SK-N-SH (cell line): Measurements from ENCODE around the gene YKT6. TPM values are rescaled to one million over a fixed set of nuclear protein-coding genes. Genes with fewer than 3 reads are reported as not detected.

Source experiments
- CTCF ChIA-PET: fragments of 300-600, 350-600 bp; formaldehyde crosslinking; extraction: SDS; loops from one replicate; lab custom pipeline; 2021; lab: Yijun Ruan, JAX
- POLR2A ChIA-PET: fragments of 350-600 bp; sonication (Branson Sonifier 250); formaldehyde crosslinking; extraction: SDS; loops from one replicate; lab custom pipeline; 2020; ENCODE audit warnings: antibody characterized with exemption, inconsistent platforms; lab: Yijun Ruan, JAX
- DNase-seq: peaks from one replicate; pipeline ENCODE4 v3.0.0; 2012
- H2AFZ ChIP-seq: fragments of 200-600 bp; sonication (generic); 2 replicates; pipeline ENCODE4 v1.8.1; 2016; ENCODE audit warnings: antibody characterized with exemption, mild to moderate bottlenecking, low read depth
- H3F3A ChIP-seq: fragments of 200-600 bp; sonication (generic); replicated peaks from 2 replicates; pipeline ENCODE3; 2016; ENCODE audit warnings: antibody characterized with exemption, mild to moderate bottlenecking; ENCODE audit not compliant: insufficient read depth
- H3K27ac ChIP-seq, 2 experiments: fragments of 200-500 bp in 1 of 2; fragments of 200-600 bp in 1 of 2; sonication (Bioruptor generic) in 1 of 2; sonication (generic), shearing (Covaris generic) in 1 of 2; 2 replicates each; pipeline versions ENCODE4 v1.5.1 to v1.6.1; 2014 to 2016; ENCODE audit warnings: low read depth in 2 of 2, inconsistent platforms in 1 of 2, low read length in 1 of 2, mild to moderate bottlenecking in 1 of 2, mixed read lengths in 1 of 2
- H3K27me3 ChIP-seq: fragments of 200-600 bp; sonication (generic), shearing (Covaris generic); 2 replicates; pipeline ENCODE4 v1.6.1; 2016; ENCODE audit warnings: mixed run types; ENCODE audit not compliant: insufficient read depth
- H3K36me3 ChIP-seq, 2 experiments: fragments of 200-500 bp in 1 of 2; fragments of 200-600 bp in 1 of 2; sonication (Bioruptor generic) in 1 of 2; sonication (generic) in 1 of 2; replicated peaks in 1 of 2; 2 replicates each; pipeline versions ENCODE3 to v1.5.1; 2014 to 2016; ENCODE audit warnings: low read length in 1 of 2, mild to moderate bottlenecking in 1 of 2; ENCODE audit not compliant: insufficient read depth in 2 of 2, control insufficient read depth in 1 of 2
- H3K4me1 ChIP-seq, 2 experiments: fragments of 200-500 bp in 1 of 2; fragments of 200-600 bp in 1 of 2; sonication (Bioruptor generic) in 1 of 2; sonication (generic), shearing (Covaris generic) in 1 of 2; 2 replicates each; pipeline versions ENCODE4 v1.5.1 to v1.6.1; 2014 to 2016; ENCODE audit warnings: low read depth in 1 of 2, low read length in 1 of 2, mixed run types in 1 of 2; ENCODE audit not compliant: insufficient read depth in 2 of 2, control insufficient read depth in 1 of 2
- H3K4me2 ChIP-seq: fragments of 200-600 bp; sonication (generic), shearing (Covaris generic); 2 replicates; pipeline ENCODE4 v1.6.1; 2017; ENCODE audit warnings: mixed run types
- H3K4me3 ChIP-seq, 2 experiments: fragments of 200-500 bp in 1 of 2; fragments of 200-600 bp in 1 of 2; sonication (Bioruptor generic) in 1 of 2; sonication (generic), shearing (Covaris generic) in 1 of 2; 2 replicates each; pipeline versions ENCODE4 v1.5.1 to v1.8.1; 2014 to 2016; ENCODE audit warnings: low read depth in 2 of 2, inconsistent platforms in 1 of 2, low read length in 1 of 2, mild to moderate bottlenecking in 1 of 2, mixed read lengths in 1 of 2, moderate library complexity in 1 of 2
- H3K79me2 ChIP-seq: fragments of 200-600 bp; sonication (generic); 2 replicates; pipeline ENCODE4 v1.8.1; 2017; ENCODE audit warnings: mild to moderate bottlenecking; ENCODE audit not compliant: insufficient read depth
- H3K9ac ChIP-seq: fragments of 200-600 bp; sonication (generic); 2 replicates; pipeline ENCODE4 v1.6.1; 2017; ENCODE audit warnings: mixed run types
- H3K9me2 ChIP-seq: fragments of 200-600 bp; sonication (generic); 2 replicates; pipeline ENCODE4 v1.6.1; 2017; ENCODE audit warnings: mixed run types
- H3K9me3 ChIP-seq: fragments of 200-600 bp; sonication (generic); 2 replicates; pipeline ENCODE4 v1.6.1; 2017; ENCODE audit warnings: mixed run types, mild to moderate bottlenecking, moderate library complexity
- H4K20me1 ChIP-seq: fragments of 200-600 bp; sonication (generic); 2 replicates; pipeline ENCODE4 v1.6.1; 2017; ENCODE audit warnings: mild to moderate bottlenecking, mixed run types; ENCODE audit not compliant: insufficient read depth
- FOXJ3 ChIP-seq: sonication (generic); formaldehyde crosslinking; IDR thresholded peaks from 2 replicates; pipeline ENCODE4 v1.5.1; 2020; ENCODE audit warnings: mild to moderate bottlenecking, missing genetic modification reagents
- GATA2 ChIP-seq: sonication (generic); formaldehyde crosslinking; IDR thresholded peaks from 2 replicates; pipeline ENCODE4 v1.5.0; 2020; ENCODE audit warnings: mild to moderate bottlenecking, missing genetic modification reagents
- MAX ChIP-seq: IDR thresholded peaks from 2 replicates; pipeline ENCODE4 v1.4.0; 2012; ENCODE audit warnings: low read depth
- MXI1 ChIP-seq: IDR thresholded peaks from 2 replicates; pipeline ENCODE4 v1.6.1; 2012; ENCODE audit warnings: mild to moderate bottlenecking, low read depth, low read length, improper control_type of control experiment
- PBX3 ChIP-seq: IDR thresholded peaks from 2 replicates; pipeline ENCODE4; 2012
- RXRA ChIP-seq: IDR thresholded peaks from 2 replicates; pipeline ENCODE4 v1.4.0; 2012; ENCODE audit warnings: low read depth, mild to moderate bottlenecking, borderline replicate concordance
- USF2 ChIP-seq: fragments of 150-350 bp; IDR thresholded peaks from 2 replicates; pipeline ENCODE4 v1.6.1; 2017; ENCODE audit warnings: antibody characterized with exemption, low read length, low read depth, borderline replicate concordance
- YY1 ChIP-seq: IDR thresholded peaks from 2 replicates; pipeline ENCODE4 v1.4.0; 2012; ENCODE audit warnings: low read depth, mild to moderate bottlenecking
- WGBS: methylation state at CpG from one replicate; pipeline ENCODE4 v1.1.6; 2017; ENCODE audit warnings: low lambda C conversion rate; 5-methylcytosine and 5-hydroxymethylcytosine counted together
- polyA plus RNA-seq, 3 experiments: library from polyadenylated mRNA; depleted of rRNA; stranded (reverse); fragments of >200 nt; gene quantifications; 2 replicates each; pipeline ENCODE4 v1.2.3, GENCODE V29; 2012
- TF ChIP-seq, protein P1 (sequence below): fragments of 200-600 bp; sonication (generic); IDR thresholded peaks from 2 replicates; pipeline ENCODE4 v1.6.1; 2017; ENCODE audit warnings: antibody characterized with exemption, mild to moderate bottlenecking, moderate library complexity
- TF ChIP-seq, protein P2 (sequence below): IDR thresholded peaks from 2 replicates; pipeline ENCODE4 v1.4.0; 2012; ENCODE audit warnings: low read depth, borderline replicate concordance

YKT6 gene
- polyA plus RNA-seq, 1 of the 3 experiments (the other 2 are of a cell fraction), result 170 TPM

- POLR2A ChIA-PET, result no interaction called here
Observed at GRCh38 chr7:44185729-44186128, 15.0 kb upstream of the YKT6 start.

DNA sequence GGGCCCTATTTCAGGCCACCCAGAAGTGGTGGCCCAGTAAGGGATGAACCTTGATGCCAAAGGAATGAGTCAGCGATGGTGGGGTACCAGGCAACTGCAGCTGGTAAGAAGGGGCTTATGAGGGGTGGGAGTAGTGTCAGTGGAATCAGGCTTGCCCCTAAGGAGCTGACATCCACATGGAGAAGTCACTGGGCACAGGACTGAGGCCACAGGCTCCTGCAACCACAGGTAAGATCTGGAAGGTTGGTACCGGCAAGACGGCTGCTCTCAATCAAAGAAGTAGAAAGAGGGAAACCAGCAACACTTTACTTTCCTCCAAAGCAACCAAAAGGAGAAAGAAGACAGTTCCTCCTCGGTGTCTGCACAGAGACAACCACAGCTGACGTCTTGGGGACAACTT is 14.0 kb upstream of the YKT6 start:
- Histone ChIP-seq H3K27me3 (no peaks in the 10 kb centered on the region), H3F3A (peaks cover 4% of the 10 kb centered on the region), H2AFZ (no peak overlapping the region), H3K9ac (no peak overlapping the region), H3K27ac (no peak overlapping the region), H3K9me3 (no peaks in the 10 kb centered on the region), H3K36me3 (no peaks in the 10 kb centered on the region), H3K4me3 (no peak overlapping the region), H3K4me1 (peaks cover 0 to 11% of the 10 kb centered on the region in 2 experiments; a peak in 2 of 4 replicates), H4K20me1 (no peaks in the 10 kb centered on the region), H3K9me2 (no peaks in the 10 kb centered on the region), H3K4me2 (no peak overlapping the region), H3K79me2 (no peaks in the 10 kb centered on the region)
- POLR2A ChIA-PET, result no interaction called here
- CTCF ChIA-PET, result interaction anchor here (1.0 to 3.7 kb wide), 4 partner anchors 10 to 114 kb away, joined by 4 to 29 read pairs (median 4); partner anchors contain the start of gene YKT6
- no peak for DNase-seq
- TF ChIP-seq GATA2 (CRISPR knock-in tag) (no peak), USF2 (no peak), MXI1 (no peak), RXRA (no peak)
- TF ChIP-seq, protein P1, sequence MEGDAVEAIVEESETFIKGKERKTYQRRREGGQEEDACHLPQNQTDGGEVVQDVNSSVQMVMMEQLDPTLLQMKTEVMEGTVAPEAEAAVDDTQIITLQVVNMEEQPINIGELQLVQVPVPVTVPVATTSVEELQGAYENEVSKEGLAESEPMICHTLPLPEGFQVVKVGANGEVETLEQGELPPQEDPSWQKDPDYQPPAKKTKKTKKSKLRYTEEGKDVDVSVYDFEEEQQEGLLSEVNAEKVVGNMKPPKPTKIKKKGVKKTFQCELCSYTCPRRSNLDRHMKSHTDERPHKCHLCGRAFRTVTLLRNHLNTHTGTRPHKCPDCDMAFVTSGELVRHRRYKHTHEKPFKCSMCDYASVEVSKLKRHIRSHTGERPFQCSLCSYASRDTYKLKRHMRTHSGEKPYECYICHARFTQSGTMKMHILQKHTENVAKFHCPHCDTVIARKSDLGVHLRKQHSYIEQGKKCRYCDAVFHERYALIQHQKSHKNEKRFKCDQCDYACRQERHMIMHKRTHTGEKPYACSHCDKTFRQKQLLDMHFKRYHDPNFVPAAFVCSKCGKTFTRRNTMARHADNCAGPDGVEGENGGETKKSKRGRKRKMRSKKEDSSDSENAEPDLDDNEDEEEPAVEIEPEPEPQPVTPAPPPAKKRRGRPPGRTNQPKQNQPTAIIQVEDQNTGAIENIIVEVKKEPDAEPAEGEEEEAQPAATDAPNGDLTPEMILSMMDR, result no peak
- TF ChIP-seq, protein P2, sequence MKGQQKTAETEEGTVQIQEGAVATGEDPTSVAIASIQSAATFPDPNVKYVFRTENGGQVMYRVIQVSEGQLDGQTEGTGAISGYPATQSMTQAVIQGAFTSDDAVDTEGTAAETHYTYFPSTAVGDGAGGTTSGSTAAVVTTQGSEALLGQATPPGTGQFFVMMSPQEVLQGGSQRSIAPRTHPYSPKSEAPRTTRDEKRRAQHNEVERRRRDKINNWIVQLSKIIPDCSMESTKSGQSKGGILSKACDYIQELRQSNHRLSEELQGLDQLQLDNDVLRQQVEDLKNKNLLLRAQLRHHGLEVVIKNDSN, result no peak
- 79% methylated on average over 5 of the region's 5 CpGs for WGBS

More at GRCh38 chr7:44185729-44186128, 15.0 kb upstream of the YKT6 start:
- Histone ChIP-seq H3K4me3 (no peak overlapping the region), H3K4me1 (peaks cover 0 to 11% of the 10 kb centered on the region in 2 experiments; a peak in 2 of 4 replicates), H3K9me3 (no peaks in the 10 kb centered on the region), H3F3A (peaks cover 4% of the 10 kb centered on the region), H2AFZ (no peak overlapping the region), H3K27ac (peak overlapping the region in 1 of 2 experiments; percentile 62; a peak in 2 of 4 replicates), H4K20me1 (no peaks in the 10 kb centered on the region), H3K27me3 (no peaks in the 10 kb centered on the region), H3K79me2 (no peaks in the 10 kb centered on the region), H3K9ac (0 out of 2 replicates have a peak overlapping the region, but pooled peaks have one; percentile 34), H3K9me2 (no peaks in the 10 kb centered on the region), H3K36me3 (no peaks in the 10 kb centered on the region), H3K4me2 (no peak overlapping the region)
- DNase-seq, result no peak
- TF ChIP-seq YY1, result no peak
- no peak for TF ChIP-seq MAX
- no peak for TF ChIP-seq RXRA
- TF ChIP-seq PBX3, result no peak
- TF ChIP-seq GATA2 (CRISPR knock-in tag), result no peak
- no peak for TF ChIP-seq FOXJ3 (CRISPR knock-in tag)
- WGBS, result 83% methylated on average over 5 of the region's 5 CpGs
- CTCF ChIA-PET, result interaction anchor here (1.8 to 3.7 kb wide), 2 partner anchors 11 to 113 kb away, joined by 6 to 29 read pairs; no protein-coding TSS in a partner anchor
